SW 1271 (cell line): ENCODE measurements around the gene GAS5.
"Not testable (repeated sequence)": the region's sequence is repeated elsewhere in the genome, so short reads cannot be mapped to it uniquely, and the experiment has no call there.

Source experiments
- DNase-seq, 2 experiments: peaks; one replicate each; lab custom pipeline; 2025; lab: John Stamatoyannopoulos, UW

The GAS5 gene

GRCh38 chr1:173869021-173869359 is 1.2 kb upstream of the GAS5 start:
- no peak for DNase-seq

GRCh38 chr1:173868266-173869020 is 654 bp upstream of the GAS5 start, which contains the start of gene ZBTB37:
TSS of gene ZBTB37 (plus strand) at chr1:173868380. CDS start at chr1:173870226, 1,846 bp downstream.
- DNase-seq = peak; percentile 74 to 79

GRCh38 chr1:173867141-173867752 is 542 bp downstream of the GAS5 start:
- no peak for DNase-seq

- no peak for DNase-seq
Observed at GRCh38 chr1:173866413-173867115, 1.2 kb downstream of the GAS5 start.

GRCh38 chr1:173865468-173866164 is 2.2 kb downstream of the GAS5 start:
- no peak for DNase-seq

GRCh38 chr1:173864179-173864867 is 3.5 kb downstream of the GAS5 start:
- no peak for DNase-seq

- no peak for DNase-seq
Observed at GRCh38 chr1:173863224-173864161, 4.3 kb downstream of the GAS5 start.

- no peak for DNase-seq
Observed at GRCh38 chr1:173862769-173863223, 5.0 kb downstream of the GAS5 start.

GRCh38 chr1:173862146-173862768 is 5.5 kb downstream of the GAS5 start:
- DNase-seq = not testable (repeated sequence)

GRCh38 chr1:173861731-173862145 is 6.1 kb downstream of the GAS5 start:
- no peak for DNase-seq

- no peak for DNase-seq
Observed at GRCh38 chr1:173860065-173860464, 7.7 kb downstream of the GAS5 start.

GRCh38 chr1:173859547-173859946 is 8.2 kb downstream of the GAS5 start:
- DNase-seq = not testable (repeated sequence)

- DNase-seq = no peak
Observed at GRCh38 chr1:173857363-173857917, 10.3 kb downstream of the GAS5 start.

- DNase-seq = no peak
Observed at GRCh38 chr1:173856903-173857302, 10.9 kb downstream of the GAS5 start.

- DNase-seq = no peak
Observed at GRCh38 chr1:173856014-173856413, 11.8 kb downstream of the GAS5 start.

GRCh38 chr1:173853074-173853473 is 14.7 kb downstream of the GAS5 start:
- peak in 1 of 2 experiments; percentile 3 for DNase-seq

- no peak for DNase-seq
Observed at GRCh38 chr1:173852105-173852504, 15.7 kb downstream of the GAS5 start.

- no peak for DNase-seq
Observed at GRCh38 chr1:173832748-173833147, 35.0 kb downstream of the GAS5 start.

- no peak for DNase-seq
Observed at GRCh38 chr1:173827611-173828010, 40.2 kb downstream of the GAS5 start.
